ENCODE data around the gene BNIP5.

BNIP5 gene

GRCh38 chr6:36374972-36375371 is 38.3 kb upstream of the BNIP5 start:
- no peak for TF ChIP-seq CTCF (IDR thresholded peaks at IDR 0.05; ENCODE audit: low read depth, low read length)
- in situ Hi-C loops (cut with HindIII; ENCODE audit: low sequenced_read_pairs): no loop called here
- DNase-seq (ENCODE audit: low read depth, low spot score): no peak
- no peak overlapping the region for H3K4me3 ChIP-seq (ENCODE audit: low read depth, low read length)

- TF ChIP-seq CTCF (IDR thresholded peaks at IDR 0.05; ENCODE audit: low read depth, low read length): no peak
- no peak overlapping the region for H3K4me3 ChIP-seq (ENCODE audit: low read depth, low read length)
- in situ Hi-C loops (cut with HindIII; ENCODE audit: low sequenced_read_pairs): no loop called here
- no peak for DNase-seq (ENCODE audit: low read depth, low spot score)
Measured at GRCh38 chr6:36374194-36374593, 37.5 kb upstream of the BNIP5 start.

GRCh38 chr6:36373368-36374019 is 36.8 kb upstream of the BNIP5 start:
- DNase-seq (ENCODE audit: low read depth, low spot score): no peak
- no peak for TF ChIP-seq CTCF (IDR thresholded peaks at IDR 0.05; ENCODE audit: low read depth, low read length)
- in situ Hi-C loops (cut with HindIII; ENCODE audit: low sequenced_read_pairs): no loop called here
- H3K4me3 ChIP-seq (ENCODE audit: low read depth, low read length): no peak overlapping the region

- no peak for TF ChIP-seq CTCF (IDR thresholded peaks at IDR 0.05; ENCODE audit: low read depth, low read length)
- DNase-seq (ENCODE audit: low read depth, low spot score): no peak
- H3K4me3 ChIP-seq (ENCODE audit: low read depth, low read length): no peak overlapping the region
- in situ Hi-C loops (cut with HindIII; ENCODE audit: low sequenced_read_pairs): no loop called here
Measured at GRCh38 chr6:36372088-36372487, 35.4 kb upstream of the BNIP5 start.

- no peak for DNase-seq (ENCODE audit: low read depth, low spot score)
- TF ChIP-seq CTCF (IDR thresholded peaks at IDR 0.05; ENCODE audit: low read depth, low read length): no peak
- no peak overlapping the region for H3K4me3 ChIP-seq (ENCODE audit: low read depth, low read length)
- in situ Hi-C loops (cut with HindIII; ENCODE audit: low sequenced_read_pairs): no loop called here
Measured at GRCh38 chr6:36371211-36371610, 34.5 kb upstream of the BNIP5 start.

- in situ Hi-C loops (cut with HindIII; ENCODE audit: low sequenced_read_pairs): no loop called here
- no peak for DNase-seq (ENCODE audit: low read depth, low spot score)
- no peak for TF ChIP-seq CTCF (IDR thresholded peaks at IDR 0.05; ENCODE audit: low read depth, low read length)
- no peak overlapping the region for H3K4me3 ChIP-seq (ENCODE audit: low read depth, low read length)
Measured at GRCh38 chr6:36370638-36371037, 34.0 kb upstream of the BNIP5 start.

Data from astrocyte of the spinal cord (primary cell).